GM10266 (cell line): ENCODE results near the gene AFG1L.
A peak's percentile ranks its signal among the peaks of the same experiment; 100 is the strongest.
"Not testable (repeated sequence)": the region's sequence is repeated elsewhere in the genome, so short reads cannot be mapped to it uniquely, and the experiment has no call there.

ENCODE experiments used
- DNase-seq: peaks from one replicate; pipeline ENCODE4 v3.0.0; 2012; ENCODE audit errors: extremely low spot score
- CTCF ChIP-seq: IDR thresholded peaks from 2 replicates; pipeline ENCODE4 v1.5.1; 2012; ENCODE audit warnings: mild to moderate bottlenecking, low read depth; ENCODE audit not compliant: control insufficient read depth, insufficient read depth; ENCODE audit errors: missing control alignments

The AFG1L gene

GRCh38 chr6:108294727-108295625 lies at the start of gene AFG1L:
Gene AFG1L (plus strand): TSS chr6:108295054. CDS start chr6:108295080, 26 bp downstream.
- DNase-seq = peak; percentile 83
- TF ChIP-seq CTCF = no peak

GRCh38 chr6:108245095-108245494 lies 49.8 kb upstream of the AFG1L start:
- DNase-seq = not testable (repeated sequence)

DNA sequence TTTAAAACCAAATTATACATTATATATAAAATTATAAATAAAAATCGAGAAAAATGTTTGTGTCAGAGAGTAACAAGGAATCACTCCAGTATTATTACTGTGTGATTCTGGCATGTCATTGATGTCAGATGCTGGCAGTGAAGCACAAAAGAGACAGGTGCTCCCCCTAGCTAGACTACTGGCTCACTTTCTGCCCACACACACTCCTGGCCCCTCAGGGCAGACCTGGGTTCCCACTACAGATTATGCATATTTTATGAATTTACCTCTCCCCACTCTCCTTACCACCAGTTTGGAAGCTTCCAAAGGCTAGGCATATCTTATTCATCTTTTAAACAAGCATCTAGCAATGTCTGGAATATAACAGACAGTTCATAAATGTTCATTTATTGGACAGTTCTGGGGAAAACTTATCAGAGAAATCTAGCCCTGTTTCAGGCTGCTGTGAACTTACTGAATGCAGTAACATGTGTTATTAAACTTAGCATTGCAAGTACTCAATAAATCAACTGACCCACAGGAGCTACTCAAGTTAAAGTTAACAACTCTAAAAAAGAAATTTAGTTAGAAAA lies 46.8 kb upstream of the AFG1L start:
- TF ChIP-seq CTCF = peak; percentile 29
- DNase-seq = no peak

GRCh38 chr6:108250240-108250866 lies 44.5 kb upstream of the AFG1L start:
- DNase-seq = no peak

DNA sequence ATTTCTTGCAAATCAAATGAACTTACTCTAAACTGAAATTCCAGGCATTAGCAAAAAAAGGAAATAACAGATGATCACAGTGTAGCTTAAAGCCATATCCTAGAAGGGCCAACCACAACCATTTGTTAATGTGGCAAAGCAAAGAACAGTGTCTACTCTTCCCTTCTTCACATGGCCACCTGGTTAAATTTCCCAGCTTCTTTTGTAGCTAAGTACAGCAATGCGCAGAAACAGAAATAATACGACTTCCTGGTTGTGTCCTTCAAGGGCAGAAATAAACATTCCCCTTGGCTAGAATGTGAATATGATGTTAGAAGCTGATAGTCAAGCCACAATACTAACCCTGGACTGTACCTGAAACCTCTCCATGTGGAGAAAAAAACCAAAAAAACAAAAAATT lies 43.6 kb upstream of the AFG1L start:
- TF ChIP-seq CTCF = no peak
- DNase-seq = no peak

More at GRCh38 chr6:108250240-108250866, 44.5 kb upstream of the AFG1L start:
- TF ChIP-seq CTCF = no peak

DNA sequence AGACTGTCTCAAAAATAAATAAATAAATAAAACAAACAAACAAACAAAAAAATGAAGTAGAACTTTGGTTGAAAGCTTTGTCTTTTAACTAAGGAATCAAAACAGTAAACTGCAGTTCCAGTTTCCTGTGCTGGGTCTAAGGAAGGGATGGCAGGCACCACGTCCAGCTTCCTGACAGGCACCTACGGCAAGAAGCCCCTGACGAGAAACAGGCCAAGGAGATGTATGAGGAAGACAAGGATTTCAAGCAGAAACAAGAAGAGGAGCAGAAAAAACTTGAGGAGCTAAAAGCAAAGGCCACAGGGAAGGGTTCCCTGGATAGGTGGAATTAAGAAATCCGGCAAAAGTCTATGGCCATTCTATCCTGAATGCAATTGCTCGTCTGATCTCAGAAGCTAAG lies 42.8 kb upstream of the AFG1L start:
- DNase-seq = no peak
- TF ChIP-seq CTCF = no peak

- no peak for TF ChIP-seq CTCF
- DNase-seq = no peak
These were observed 41.6 kb upstream of the AFG1L start for GRCh38 chr6:108253241-108253640.
